GM18526 (cell line): Measurements from ENCODE around the gene ZMIZ1.

Source experiments
- POLR2A ChIP-seq: IDR thresholded peaks from 3 replicates; pipeline ENCODE4 v1.6.1; 2011; ENCODE audit not compliant: insufficient read length; ENCODE audit errors: extremely low read depth

Gene ZMIZ1

DNA sequence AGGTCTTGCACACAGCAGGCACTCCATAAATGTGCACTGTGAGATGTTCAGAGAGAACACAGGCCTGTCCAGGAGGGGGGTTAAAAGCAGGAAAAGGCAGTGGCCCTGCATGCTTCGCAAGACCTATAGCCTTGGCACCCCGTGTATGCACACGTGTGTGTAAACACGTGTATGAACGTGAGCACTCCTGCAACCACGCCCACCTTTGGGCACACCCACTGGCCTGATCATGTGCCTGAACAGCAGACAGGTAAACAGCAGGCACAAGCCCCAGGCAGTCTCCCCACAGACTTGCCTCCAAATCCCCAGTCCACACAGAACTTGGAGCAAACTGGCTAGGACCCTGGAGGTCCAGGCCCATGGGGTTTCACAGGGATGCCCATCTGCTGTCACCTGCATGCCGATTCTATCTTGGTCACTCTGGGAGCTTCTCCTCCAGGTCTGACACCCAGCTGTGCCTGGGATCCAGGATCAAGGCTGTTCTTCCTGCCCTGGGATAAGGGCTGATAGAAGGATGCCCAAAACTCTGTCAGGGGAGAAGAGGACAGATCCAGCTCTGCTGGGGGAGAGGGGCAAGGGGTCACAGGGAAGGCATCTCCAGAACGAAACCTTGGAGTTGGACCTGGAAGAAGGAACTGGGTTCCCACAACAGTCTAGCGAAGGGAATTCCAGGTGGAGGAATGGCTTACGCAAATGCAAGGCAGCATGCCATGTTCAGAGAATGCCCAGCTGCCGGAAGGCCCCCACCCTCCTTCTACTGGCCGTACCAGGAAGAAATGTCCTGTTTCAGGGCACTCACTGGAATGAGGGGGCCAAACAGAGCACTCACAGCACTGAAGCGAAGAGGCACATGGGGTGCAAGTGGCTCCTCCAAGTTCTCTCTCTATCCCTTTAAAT is 14.3 kb upstream of the ZMIZ1 start:
- TF ChIP-seq POLR2A = no peak

DNA sequence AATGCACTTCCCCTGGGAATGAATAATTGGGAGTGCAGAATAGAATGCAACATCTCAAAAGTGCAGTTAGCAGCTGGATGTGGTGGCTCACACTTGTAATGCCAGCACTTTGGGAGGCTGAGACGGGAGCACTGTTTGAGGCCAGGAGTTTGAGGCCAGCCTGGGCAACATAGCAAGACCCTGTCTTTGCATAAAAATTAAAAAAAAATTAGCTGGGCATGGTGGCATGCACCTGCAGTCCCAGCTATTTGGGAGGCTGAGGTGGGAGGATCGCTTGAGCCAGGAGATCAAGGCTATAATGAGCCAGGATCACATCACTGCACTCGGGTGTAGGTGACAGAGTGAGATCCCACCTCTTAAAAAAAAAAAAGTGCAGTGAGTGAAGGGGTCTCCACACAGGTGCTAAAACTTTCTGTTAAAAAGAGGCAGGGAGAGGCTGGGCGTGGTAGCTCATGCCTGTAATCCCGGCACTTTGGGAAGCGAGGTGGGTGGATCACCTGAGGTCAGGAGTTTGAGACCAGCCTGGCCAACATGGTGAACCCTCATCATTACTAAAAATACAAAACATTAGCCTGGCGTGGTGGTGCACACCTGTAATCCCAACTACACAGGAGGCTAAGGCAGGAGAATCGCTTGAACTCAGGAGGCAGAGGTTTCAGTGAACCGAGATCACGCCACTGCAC is 13.5 kb upstream of the ZMIZ1 start:
- TF ChIP-seq POLR2A = no peak

DNA sequence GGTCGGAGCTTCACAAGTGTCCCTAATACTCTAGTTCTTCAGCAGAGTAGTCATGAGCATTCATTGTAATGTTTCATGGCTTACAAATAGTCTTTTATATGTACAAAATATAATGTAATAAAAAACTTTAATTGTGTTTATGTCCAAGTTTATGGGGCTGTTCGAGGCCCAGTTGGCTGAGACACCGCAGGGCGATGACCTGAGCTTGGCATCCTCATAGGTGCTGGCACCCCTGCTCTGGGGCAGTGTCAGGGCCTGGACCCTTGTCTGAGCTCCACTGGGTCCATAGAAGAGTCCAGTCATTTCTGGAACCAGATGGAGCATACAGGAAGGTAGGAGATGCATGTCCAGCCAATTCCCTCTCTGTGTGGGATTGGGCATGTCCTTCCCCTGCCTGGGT is 12.9 kb upstream of the ZMIZ1 start:
- no peak for TF ChIP-seq POLR2A

DNA sequence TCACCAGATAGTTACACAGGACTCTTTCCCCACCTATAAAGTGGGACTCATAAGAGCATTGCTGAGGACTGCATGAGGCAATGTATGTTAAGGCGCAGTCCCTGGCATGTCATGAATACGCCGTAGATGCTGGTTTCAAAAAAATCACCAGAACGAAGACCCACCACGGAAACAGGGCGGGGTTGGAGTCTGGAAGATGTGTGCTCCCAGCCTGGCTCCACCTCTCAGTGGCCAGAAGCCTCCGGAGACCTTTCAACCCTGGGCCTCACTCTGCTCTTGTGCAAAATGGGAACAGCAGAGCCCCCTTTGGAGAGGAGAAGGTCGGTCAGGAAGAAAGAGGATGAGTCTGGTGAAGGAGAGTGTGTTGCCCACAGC is 12.4 kb upstream of the ZMIZ1 start:
- no peak for TF ChIP-seq POLR2A

DNA sequence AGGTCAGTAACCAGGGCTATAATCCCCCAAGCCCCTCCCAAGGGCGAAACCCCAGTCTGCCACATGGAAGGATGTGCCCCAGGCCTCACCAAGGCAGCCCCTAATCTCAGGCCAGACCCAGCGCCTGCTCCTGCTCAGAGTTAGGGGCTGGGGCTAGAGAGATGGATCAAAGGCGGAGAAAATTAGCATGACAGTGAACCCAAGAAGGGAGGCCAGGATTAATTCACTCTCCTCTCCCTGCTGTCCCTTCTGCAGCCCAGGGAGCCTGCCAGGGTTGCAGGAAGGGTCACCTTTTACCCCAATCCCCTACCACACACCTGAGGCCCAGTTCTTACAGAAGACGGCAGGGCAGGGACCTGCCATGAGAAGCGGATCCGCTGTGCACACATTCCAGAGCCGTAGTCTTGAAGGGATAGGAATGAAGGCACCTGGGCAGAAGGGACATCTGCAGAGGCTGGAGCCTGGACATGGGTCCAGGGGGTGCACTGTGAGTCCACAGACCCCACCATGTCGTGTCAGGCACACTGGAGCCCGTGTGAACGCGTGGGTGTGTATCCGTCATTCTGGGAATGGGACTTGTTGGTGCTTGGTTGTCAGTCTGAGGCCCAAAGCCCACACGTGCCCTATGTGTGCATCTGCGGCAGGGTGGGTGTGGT is 11.9 kb upstream of the ZMIZ1 start:
- TF ChIP-seq POLR2A = no peak

DNA sequence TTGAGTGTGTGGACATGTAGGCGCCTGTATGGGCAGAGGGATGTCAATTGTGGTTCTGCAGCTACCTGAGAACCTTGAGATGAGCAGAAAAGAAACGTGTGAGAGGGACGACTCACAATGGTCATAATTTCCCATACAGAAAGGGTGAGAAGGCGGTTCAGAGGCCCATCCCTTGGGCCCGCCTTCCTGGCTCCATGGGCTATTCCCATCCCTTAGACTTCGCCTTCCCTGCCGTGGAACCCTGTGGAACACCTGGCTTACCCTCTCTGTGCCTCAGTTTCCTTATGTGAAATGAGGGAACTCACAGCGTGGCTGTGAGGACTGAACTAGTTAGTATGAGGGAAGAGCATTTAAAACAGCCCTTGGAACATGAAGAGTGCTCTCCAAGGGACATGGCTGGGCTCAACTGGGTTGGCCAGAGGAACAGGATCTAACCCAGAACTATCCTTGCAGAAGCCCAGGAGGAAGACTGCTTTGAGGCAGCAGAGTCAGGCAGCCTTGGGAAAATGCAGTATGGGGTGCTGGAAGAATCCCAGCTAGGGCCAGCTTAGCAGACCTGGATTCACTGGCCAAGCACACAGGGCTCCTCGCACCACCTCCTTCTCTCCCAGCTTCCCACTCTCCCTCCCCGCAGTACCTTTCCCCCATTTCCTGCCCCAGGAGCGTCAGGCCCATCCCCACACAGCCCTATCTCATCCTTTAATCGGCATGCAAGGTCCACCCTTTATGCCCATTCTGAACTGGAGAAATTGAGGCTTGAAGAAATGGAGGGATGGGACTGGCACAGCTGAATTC is 11.1 kb upstream of the ZMIZ1 start:
- TF ChIP-seq POLR2A = no peak

DNA sequence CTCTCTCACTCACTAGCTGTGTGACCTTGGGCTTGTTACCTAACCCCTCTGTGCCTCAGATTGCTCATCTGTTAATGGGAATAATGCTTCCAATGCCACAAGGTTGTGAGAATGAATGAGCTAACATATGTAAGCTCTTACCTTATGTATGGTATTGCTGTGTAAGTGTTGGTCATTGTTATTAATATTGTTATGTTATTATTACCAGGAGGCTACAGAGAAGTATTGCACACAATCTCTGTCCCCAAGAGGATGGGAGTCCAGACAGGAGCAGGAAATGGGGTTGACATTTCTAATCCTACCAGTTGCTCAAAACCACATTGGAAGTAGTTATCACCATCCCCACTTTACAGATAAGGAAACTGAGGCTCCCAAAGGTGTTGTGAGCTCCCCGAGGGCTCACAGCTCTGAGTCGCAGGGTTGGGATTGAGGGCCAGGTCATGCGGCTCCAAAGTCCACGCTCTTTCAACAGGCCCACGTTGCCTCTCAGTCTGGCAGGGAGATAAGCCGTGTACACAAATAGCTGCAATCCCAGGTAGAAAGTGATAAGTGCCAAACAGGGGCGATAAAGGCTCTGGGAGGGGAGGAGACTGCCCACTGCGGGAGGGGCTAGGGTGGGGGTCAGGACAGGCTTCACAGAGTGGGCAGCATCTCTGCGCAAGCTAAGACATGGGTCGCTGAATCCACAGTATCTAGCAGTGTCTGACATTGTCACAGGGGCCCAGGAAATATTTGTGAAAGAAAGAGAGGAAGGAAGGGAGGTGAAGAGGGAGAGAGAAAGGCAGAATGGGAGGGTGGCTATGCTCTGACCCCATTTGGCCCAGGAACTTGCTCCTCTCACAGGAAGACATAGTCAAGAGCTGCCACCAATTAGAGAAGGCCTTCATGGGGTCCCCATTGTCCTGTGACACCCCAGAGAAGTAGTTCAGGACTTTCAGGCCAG is 9.6 kb upstream of the ZMIZ1 start:
- TF ChIP-seq POLR2A = no peak

DNA sequence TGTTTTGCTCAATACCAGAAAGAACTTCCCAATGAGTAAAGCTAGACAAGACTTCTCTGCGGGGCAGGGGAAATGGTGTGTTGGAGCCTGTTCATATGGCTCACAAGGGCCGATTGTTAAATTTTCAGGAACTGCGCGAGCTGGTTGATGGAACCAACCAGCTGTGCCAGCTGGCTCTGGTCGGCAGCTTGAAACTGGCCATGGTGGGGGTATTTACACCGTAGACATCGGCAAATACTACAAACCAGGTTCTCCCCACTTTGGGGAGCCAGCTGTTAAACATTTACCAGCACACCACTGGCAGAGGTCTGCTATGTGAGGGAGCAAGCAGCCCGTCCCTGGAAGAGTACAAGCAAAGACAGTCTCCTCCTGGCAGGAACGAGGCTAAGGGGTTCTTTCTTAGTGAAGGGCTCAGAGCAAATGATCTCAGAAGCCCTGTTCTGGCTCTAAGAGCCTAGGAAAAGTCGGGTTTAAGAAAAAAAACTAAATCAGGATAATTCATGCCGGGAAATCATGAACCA is 8.8 kb upstream of the ZMIZ1 start:
- TF ChIP-seq POLR2A = no peak

DNA sequence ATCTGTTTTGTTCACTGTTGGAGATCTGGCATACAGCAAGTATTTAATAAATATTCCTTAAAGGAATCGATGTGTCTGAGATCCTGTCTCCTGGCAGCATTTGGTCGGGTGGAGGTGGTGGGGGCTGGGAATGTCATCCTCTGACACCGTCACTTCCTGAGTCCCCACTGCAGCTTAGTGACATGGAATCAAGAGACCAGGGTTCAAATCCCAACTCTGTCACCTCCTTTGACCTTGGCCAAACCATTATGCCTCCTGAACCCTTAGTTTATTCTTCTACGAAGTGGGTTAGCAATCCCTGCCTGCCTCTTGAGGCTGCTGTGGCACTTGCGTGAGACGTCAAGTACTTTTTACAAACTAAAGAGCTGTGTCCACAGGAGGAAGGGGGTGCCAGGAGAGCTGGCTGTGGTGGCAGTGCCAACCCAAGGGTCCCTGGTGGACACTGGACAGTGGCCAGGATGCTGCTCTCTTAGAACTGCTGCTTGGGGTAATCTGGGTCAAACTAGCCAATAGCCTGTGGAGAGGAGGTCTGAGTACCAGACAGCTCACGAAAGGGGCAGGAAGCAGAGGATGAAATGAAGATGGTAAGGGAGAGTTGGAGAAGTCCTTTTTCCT is 8.0 kb upstream of the ZMIZ1 start:
- TF ChIP-seq POLR2A = no peak

DNA sequence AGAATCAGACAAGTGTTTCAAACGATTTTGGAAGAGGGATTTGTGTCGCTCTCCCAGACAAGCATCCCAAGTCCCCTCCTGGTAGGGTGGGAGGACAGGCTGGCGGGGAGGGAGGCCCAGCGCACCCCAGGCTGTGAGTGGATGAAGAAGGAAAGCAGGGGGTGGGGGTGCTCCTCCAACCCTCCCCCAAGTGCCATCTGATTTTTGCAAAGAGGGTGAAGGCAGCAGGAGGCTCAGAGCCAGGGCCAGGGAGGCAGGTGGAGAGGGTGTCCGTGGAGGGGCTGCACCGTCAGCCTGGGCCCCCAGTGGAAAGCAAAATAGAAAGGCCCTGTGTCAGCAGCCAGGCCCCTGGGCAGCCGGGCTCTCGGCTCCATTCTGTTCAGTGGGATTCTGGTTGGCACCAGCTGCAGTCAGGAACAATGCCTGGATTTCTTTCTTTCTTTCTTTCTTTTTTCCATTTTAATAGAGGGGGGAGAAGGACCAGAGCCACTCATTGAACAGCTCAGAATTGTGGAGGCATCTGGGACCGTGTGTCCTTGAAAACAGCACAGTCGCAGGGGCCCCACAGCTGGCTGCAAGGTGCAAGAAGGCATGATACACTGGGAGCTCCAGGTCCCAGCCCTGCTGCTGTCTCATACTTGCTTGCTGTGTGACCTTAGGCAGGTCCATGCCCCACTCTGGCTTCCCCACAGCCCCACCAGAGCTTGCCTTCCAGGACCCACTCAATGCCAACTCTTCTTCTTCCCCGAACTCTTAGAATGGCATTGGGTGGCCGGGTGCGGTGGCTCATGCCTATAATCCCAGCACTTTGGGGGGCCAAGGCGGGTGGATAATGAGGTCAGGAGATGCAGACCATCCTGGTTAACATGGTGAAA is 7.1 kb upstream of the ZMIZ1 start:
- TF ChIP-seq POLR2A = no peak

DNA sequence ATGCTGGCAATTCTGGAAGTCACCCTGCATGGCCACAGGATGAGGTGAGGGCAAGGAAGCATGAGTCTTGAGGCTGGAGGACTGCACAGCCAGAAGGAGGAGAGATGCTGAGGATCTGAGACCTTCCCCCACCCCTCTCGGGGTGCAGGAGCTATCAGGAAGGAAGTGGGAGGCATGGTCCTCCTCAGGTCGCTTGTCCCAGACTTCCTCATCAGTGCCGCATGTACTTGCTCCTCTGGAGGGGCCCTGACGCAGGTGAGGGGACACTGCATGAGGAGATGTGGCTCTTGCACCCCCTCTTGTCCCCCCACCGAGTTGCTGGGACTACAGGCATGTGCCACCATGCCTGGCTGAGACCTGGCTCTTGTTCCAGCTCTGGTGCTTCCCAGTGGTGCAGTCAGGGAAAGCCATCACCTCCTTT is 5.7 kb upstream of the ZMIZ1 start:
- no peak for TF ChIP-seq POLR2A

DNA sequence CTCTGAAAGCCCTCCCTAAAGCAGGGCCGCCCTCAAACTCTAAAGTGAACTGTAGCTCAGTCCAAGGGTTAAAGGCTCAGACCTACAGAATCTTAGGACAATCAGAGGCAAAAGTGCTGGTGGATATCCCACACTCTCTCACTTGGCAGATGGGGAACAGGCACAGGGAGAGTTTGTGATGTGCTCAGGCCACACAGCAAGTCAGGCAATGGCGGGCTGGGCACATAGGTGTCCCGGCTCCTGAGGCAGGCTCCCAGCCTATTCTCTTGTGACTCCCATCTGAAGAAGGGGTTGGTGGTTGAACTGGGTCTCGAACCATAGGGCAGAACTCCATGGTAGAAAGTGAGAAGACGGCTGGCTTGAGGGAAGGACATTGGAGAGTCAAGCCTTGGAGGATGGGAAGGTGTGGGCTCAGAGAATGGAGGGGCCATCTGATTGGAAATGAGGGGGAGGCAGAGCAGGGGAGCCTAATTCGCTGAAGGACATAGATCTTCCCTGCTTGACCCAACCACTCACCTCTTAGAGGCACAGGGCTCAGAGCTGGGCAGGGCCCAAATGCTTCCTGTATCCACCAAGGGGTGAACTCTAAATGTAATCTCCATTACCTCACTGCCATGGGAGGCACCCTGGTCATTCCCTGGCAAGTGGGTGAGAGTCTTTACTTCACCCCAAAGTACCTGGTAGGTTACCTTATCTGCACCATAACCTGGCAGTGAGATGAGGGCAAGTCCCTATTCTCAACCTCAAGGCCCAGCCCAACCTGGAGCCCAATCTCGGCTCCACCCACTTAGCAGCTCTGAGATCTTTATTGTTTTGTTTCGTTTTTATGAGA is 4.9 kb upstream of the ZMIZ1 start:
- TF ChIP-seq POLR2A = no peak
